H1 (cell line): Measurements from ENCODE around the gene ETFBKMT. TPM values are rescaled to one million over a fixed set of nuclear protein-coding genes. Genes with fewer than 3 reads are reported as not detected.

Experiments used
- CHD1 ChIP-seq: IDR thresholded peaks from 2 replicates; pipeline ENCODE4 v1.6.1; 2012; ENCODE audit warnings: low read depth, low read length, improper control_type of control experiment
- HDAC6 ChIP-seq: IDR thresholded peaks from one replicate; pipeline ENCODE4 v1.7.1; 2012; ENCODE audit warnings: low read depth, mild to moderate bottlenecking, inconsistent platforms, low read length, moderate library complexity
- NRF1 ChIP-seq: IDR thresholded peaks from 2 replicates; pipeline ENCODE4 v1.6.1; 2011; ENCODE audit warnings: mild to moderate bottlenecking, low read depth, low read length, improper control_type of control experiment
- POLR2A ChIP-seq, 2 experiments: IDR thresholded peaks; 1 replicate in 1 of 2; 2 replicates in 1 of 2; pipeline ENCODE4 v1.6.1; 2011; ENCODE audit warnings: low read depth in 2 of 2, low read length in 2 of 2, mild to moderate bottlenecking in 2 of 2; ENCODE audit errors: control extremely low read depth in 1 of 2
- RAD21 ChIP-seq, 2 experiments: IDR thresholded peaks in 1 of 2; conservative IDR thresholded peaks in 1 of 2; 2 replicates each; pipeline ENCODE4 v1.6.1; 2011; ENCODE audit warnings: low read depth in 2 of 2, low read length in 2 of 2, improper control_type of control experiment in 1 of 2, inconsistent platforms in 1 of 2, mild to moderate bottlenecking in 1 of 2, moderate library complexity in 1 of 2
- TAF1 ChIP-seq: IDR thresholded peaks from 2 replicates; pipeline ENCODE4 v1.6.1; 2011; ENCODE audit warnings: mild to moderate bottlenecking, low read depth, low read length
- TCF12 ChIP-seq: IDR thresholded peaks from 2 replicates; pipeline ENCODE4 v1.6.1; 2011; ENCODE audit warnings: low read depth, mild to moderate bottlenecking, low read length
- polyA plus RNA-seq, 7 experiments: library from polyadenylated mRNA; depleted of rRNA in 3 of 7; stranded (reverse) in 5 of 7; unstranded in 2 of 7; fragments of >200 nt in 5 of 7; fragments of 200-250 nt in 2 of 7; gene quantifications; 1 replicate in 5 of 7; 2 replicates in 1 of 7; 4 replicates in 1 of 7; pipeline versions ENCODE4 v1.2.1 to v1.2.3, GENCODE V29; 2011 to 2013; ENCODE audit warnings: missing spikeins in 2 of 7, mixed read lengths in 2 of 7
- total RNA-seq: library from RNA; stranded (reverse); fragmentation: NEBNext Ultra II Directional; extraction: Animal tissue kit (Norgen Biotek cat#: 25700); gene quantifications from 2 replicates; pipeline ENCODE4 v1.2.1, GENCODE V29; 2021

Gene ETFBKMT
- total and polyA plus RNA-seq, 2 of the 8 experiments (the other 6 are each of a cell fraction or from before 2014, with no cell fraction given), result 0.59 to 1.7 TPM

DNA sequence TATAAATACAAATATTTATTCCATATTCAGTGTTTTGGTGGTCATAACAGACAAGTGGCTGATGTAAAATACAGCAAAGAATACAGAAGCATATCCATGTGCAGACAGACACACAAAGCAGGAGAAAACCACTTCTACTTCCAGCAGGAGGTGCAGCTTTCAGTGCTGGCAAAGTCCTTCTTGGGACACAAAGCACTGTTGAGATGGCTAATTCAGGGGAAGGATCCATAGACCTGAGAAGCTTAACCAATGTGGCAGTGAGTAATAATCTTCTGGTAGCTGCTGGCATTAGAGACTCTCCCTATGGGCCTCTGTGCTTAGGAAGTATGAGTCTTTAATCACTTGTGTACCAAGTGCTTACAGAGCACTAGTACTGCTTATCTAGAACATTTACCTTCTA is 42.6 kb downstream of the ETFBKMT start (continued):
- TF ChIP-seq TCF12 (no peak), CHD1 (no peak), POLR2A (IDR thresholded peaks at IDR 0.05; ENCODE audit: control extremely low read depth in 1 of 2, low read depth in 2 of 2, low read length in 2 of 2) (no peak), NRF1 (no peak), HDAC6 (no peak), RAD21 (IDR thresholded peaks at IDR 0.05 in 1 of 2, conservative IDR thresholded peaks at IDR 0.05 in 1 of 2; ENCODE audit: low read depth in 2 of 2, low read length in 2 of 2) (peak; percentile 57 to 70), TAF1 (no peak)
